ENCODE results near the gene MAPKAPK2.

- no peak for TF ChIP-seq POLR2A (IDR thresholded peaks at IDR 0.05)
- TF ChIP-seq, protein P1, sequence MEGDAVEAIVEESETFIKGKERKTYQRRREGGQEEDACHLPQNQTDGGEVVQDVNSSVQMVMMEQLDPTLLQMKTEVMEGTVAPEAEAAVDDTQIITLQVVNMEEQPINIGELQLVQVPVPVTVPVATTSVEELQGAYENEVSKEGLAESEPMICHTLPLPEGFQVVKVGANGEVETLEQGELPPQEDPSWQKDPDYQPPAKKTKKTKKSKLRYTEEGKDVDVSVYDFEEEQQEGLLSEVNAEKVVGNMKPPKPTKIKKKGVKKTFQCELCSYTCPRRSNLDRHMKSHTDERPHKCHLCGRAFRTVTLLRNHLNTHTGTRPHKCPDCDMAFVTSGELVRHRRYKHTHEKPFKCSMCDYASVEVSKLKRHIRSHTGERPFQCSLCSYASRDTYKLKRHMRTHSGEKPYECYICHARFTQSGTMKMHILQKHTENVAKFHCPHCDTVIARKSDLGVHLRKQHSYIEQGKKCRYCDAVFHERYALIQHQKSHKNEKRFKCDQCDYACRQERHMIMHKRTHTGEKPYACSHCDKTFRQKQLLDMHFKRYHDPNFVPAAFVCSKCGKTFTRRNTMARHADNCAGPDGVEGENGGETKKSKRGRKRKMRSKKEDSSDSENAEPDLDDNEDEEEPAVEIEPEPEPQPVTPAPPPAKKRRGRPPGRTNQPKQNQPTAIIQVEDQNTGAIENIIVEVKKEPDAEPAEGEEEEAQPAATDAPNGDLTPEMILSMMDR (IDR thresholded peaks at IDR 0.05): no peak
Measured at GRCh38 chr1:206745301-206745700, 60.6 kb downstream of the MAPKAPK2 start.
